RWPE1 (cell line): ENCODE measurements around the gene LARGE1.
"Not testable (repeated sequence)": the region's sequence is repeated elsewhere in the genome, so short reads cannot be mapped to it uniquely, and the experiment has no call there.

ENCODE experiments used
- CTCF ChIA-PET: fragments of 350-600 bp; sonication (Branson Sonifier 250); formaldehyde crosslinking; extraction: SDS; loops from one replicate; lab custom pipeline; 2021; lab: Yijun Ruan, JAX
- POLR2A ChIA-PET: fragments of 400-600 bp; formaldehyde crosslinking; extraction: SDS; loops from one replicate; lab custom pipeline; 2020; ENCODE audit warnings: antibody characterized with exemption; ENCODE audit not compliant: low non-redundant PET; lab: Yijun Ruan, JAX
- DNase-seq: peaks from one replicate; pipeline ENCODE4 v3.0.0; 2012; ENCODE audit warnings: low spot score
- H3K27ac ChIP-seq: fragments of 450-650 bp; 2 replicates; pipeline ENCODE4 v1.5.1; 2017
- CTCF ChIP-seq: fragments of 450-650 bp; conservative IDR thresholded peaks from 2 replicates; pipeline ENCODE4 v1.5.1; 2017; ENCODE audit warnings: low read depth, mild to moderate bottlenecking

Gene LARGE1

DNA sequence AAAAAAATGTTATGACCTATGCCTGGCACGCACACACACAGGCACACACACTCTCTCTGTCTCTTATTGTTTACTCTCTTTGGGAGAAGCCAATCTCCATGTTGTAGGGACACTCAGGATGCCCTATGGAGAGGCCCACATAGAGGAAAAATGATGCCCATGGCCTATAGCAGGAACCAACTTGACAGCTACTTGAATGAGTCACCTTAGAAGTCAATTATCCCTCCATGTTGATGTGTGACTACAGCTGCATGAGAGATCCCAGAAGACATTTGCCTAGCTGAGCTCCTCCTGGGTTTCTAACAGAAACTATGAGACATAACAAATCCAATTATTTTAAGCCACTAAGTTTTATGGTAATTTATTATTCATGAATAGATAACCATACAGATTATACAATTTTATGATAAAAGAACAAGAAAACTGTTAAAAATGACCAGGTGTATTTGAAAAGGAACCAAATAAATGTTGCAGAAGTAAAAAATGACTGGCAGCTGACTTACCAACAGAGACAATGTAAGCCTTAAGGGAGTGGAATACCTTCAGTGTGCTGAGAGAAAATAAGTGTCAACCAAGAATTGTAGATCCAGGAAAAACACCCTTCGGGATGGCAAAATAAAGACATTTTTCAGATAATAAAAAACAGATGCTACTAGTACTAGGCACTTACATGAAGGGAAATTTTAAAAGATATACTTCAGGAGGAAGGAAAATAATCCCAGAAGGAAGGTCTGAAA lies 458.4 kb downstream of the LARGE1 start:
- H3K27ac ChIP-seq, result no peak overlapping the region
- TF ChIP-seq CTCF, result no peak
- POLR2A ChIA-PET, result no interaction called here
- no peak for DNase-seq
- CTCF ChIA-PET, result no interaction called here

- DNase-seq, CTCF ChIA-PET, POLR2A ChIA-PET: not testable (repeated sequence)
Observed at GRCh38 chr22:33461245-33461644, 459.0 kb downstream of the LARGE1 start.

DNA sequence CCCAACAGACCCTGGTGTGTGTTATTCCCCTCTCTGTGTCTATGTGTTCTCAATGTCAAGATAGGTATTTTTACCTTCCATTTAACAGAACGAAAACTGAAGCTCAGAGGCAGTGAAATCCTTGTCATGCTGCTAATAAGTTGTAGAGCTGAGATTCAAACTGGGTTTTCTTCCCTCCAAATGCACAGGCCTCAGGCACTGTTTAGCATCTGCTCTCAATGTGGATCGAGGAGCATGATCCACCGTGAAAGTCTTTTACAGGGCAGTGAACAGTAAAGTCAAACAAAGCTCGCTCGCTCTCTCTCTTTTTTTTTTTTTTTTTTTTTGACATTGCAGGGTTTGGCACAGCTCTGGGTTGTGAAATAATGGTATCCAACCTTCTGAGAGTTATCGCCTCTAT lies 461.1 kb downstream of the LARGE1 start:
- no peak for DNase-seq
- no peak for TF ChIP-seq CTCF
- H3K27ac ChIP-seq, result no peak overlapping the region
- ChIA-PET CTCF (no interaction called here), POLR2A (interaction anchor here (0.6 kb wide), 1 partner anchor 368 kb away, joined by 7 read pairs; no protein-coding TSS in a partner anchor)

More at GRCh38 chr22:33461245-33461644, 459.0 kb downstream of the LARGE1 start:
- not testable (repeated sequence) for H3K27ac ChIP-seq

- CTCF ChIA-PET, result no interaction called here
- TF ChIP-seq CTCF, result no peak
- H3K27ac ChIP-seq, result no peak overlapping the region
- POLR2A ChIA-PET, result no interaction called here
- no peak for DNase-seq
Observed at GRCh38 chr22:33456511-33456910, 463.8 kb downstream of the LARGE1 start.

- CTCF ChIA-PET, result no interaction called here
- no peak for TF ChIP-seq CTCF
- no peak overlapping the region for H3K27ac ChIP-seq
- POLR2A ChIA-PET, result no interaction called here
- DNase-seq, result no peak
Observed at GRCh38 chr22:33455036-33455435, 465.2 kb downstream of the LARGE1 start.

- POLR2A ChIA-PET, result no interaction called here
Observed at GRCh38 chr22:33451866-33452469, 468.3 kb downstream of the LARGE1 start.

More at GRCh38 chr22:33451866-33452469, 468.3 kb downstream of the LARGE1 start:
- TF ChIP-seq CTCF, result no peak
- CTCF ChIA-PET, result interaction anchor here (0.6 kb wide), 1 partner anchor 1276 kb away, joined by 3 read pairs; no protein-coding TSS in a partner anchor
- DNase-seq, result no peak
- no peak overlapping the region for H3K27ac ChIP-seq
